C4-2B (cell line): ENCODE data around the gene CEP85L.

Experiments
- CTCF ChIP-seq: fragments of 450-650 bp; conservative IDR thresholded peaks from 2 replicates; pipeline ENCODE4 v1.5.1; 2017; ENCODE audit warnings: mild to moderate bottlenecking
- ZFX ChIP-seq: fragments of 450-650 bp; IDR thresholded peaks from 2 replicates; pipeline ENCODE4 v1.6.1; 2017

- TF ChIP-seq CTCF (no peak), ZFX (no peak)
Observed at GRCh38 chr6:118606858-118607257, 44.5 kb downstream of the CEP85L start.
